Effector memory CD8-positive, alpha-beta T cell (primary cell): ENCODE measurements around the gene METTL22.
"Not testable (repeated sequence)": the region's sequence is repeated elsewhere in the genome, so short reads cannot be mapped to it uniquely, and the experiment has no call there.

Source experiments
- ATAC-seq: fragments of 150-1000 bp; cut with Tn5 transposase; replicated peaks from 2 replicates; pipeline ENCODE4 v1.10.0; 2021; ENCODE audit warnings: mild to moderate bottlenecking, moderate library complexity
- DNase-seq, 3 experiments: peaks; one replicate each; pipeline ENCODE4 v3.0.0; 2021
- H3K27ac Mint-ChIP-seq, 2 donors: one replicate each; pipeline ENCODE4 v1.8.0; 2022; ENCODE audit warnings: mild to moderate bottlenecking in 2 of 2, mixed read lengths in 2 of 2, moderate library complexity in 2 of 2
- H3K27me3 Mint-ChIP-seq, 2 donors: one replicate each; pipeline ENCODE4 v1.8.0; 2022; ENCODE audit warnings: mixed read lengths in 2 of 2
- H3K36me3 Mint-ChIP-seq: one replicate; pipeline ENCODE4 v1.8.0; 2022; ENCODE audit warnings: mild to moderate bottlenecking, moderate library complexity, mixed read lengths; ENCODE audit not compliant: insufficient read depth
- H3K4me1 Mint-ChIP-seq, 2 donors: one replicate each; pipeline ENCODE4 v1.8.0; 2022; ENCODE audit warnings: low read depth in 2 of 2, mixed read lengths in 2 of 2
- H3K4me3 Mint-ChIP-seq, 2 donors: one replicate each; pipeline ENCODE4 v1.8.0; 2022; ENCODE audit warnings: mild to moderate bottlenecking in 2 of 2, mixed read lengths in 2 of 2, moderate library complexity in 2 of 2
- H3K9me3 Mint-ChIP-seq, 2 donors: one replicate each; pipeline ENCODE4 v1.8.0; 2022; ENCODE audit warnings: mixed read lengths in 2 of 2

METTL22 gene

GRCh38 chr16:8647721-8648318 lies 26.3 kb downstream of the METTL22 start:
- Mint-ChIP-seq H3K4me1 (peaks cover 4 to 9% of the 10 kb centered on the region in 2 donors), H3K27me3 (no peaks in the 10 kb centered on the region), H3K27ac (no peak overlapping the region), H3K9me3 (no peaks in the 10 kb centered on the region), H3K4me3 (no peak overlapping the region), H3K36me3 (peaks cover 43% of the 10 kb centered on the region)
- ATAC-seq = no peak
- DNase-seq = no peak

GRCh38 chr16:8648877-8649276 lies 27.4 kb downstream of the METTL22 start:
- ATAC-seq = no peak
- H3K4me1 Mint-ChIP-seq = peaks cover 4 to 9% of the 10 kb centered on the region in 2 donors
- H3K27ac Mint-ChIP-seq = no peak overlapping the region
- H3K4me3 Mint-ChIP-seq = no peak overlapping the region
- no peak for DNase-seq
- H3K36me3 Mint-ChIP-seq = peaks cover 33% of the 10 kb centered on the region
- no peaks in the 10 kb centered on the region for H3K9me3 Mint-ChIP-seq
- no peaks in the 10 kb centered on the region for H3K27me3 Mint-ChIP-seq

GRCh38 chr16:8649829-8650554 lies 28.5 kb downstream of the METTL22 start:
- Mint-ChIP-seq H3K4me3 (no peak overlapping the region), H3K27ac (no peak overlapping the region), H3K27me3 (no peaks in the 10 kb centered on the region), H3K36me3 (peaks cover 25% of the 10 kb centered on the region), H3K9me3 (no peaks in the 10 kb centered on the region), H3K4me1 (peaks cover 0 to 2% of the 10 kb centered on the region in 2 donors)
- ATAC-seq (no peak), DNase-seq (no peak)

- not testable (repeated sequence) for DNase-seq, H3K9me3 Mint-ChIP-seq, H3K4me1 Mint-ChIP-seq, ATAC-seq, H3K4me3 Mint-ChIP-seq, H3K27ac Mint-ChIP-seq, H3K36me3 Mint-ChIP-seq, H3K27me3 Mint-ChIP-seq
Measured at GRCh38 chr16:8651958-8652357, 30.5 kb downstream of the METTL22 start.

GRCh38 chr16:8655184-8655717 lies 33.8 kb downstream of the METTL22 start:
- Mint-ChIP-seq H3K27me3 (no peaks in the 10 kb centered on the region), H3K4me3 (no peak overlapping the region), H3K4me1 (no peaks in the 10 kb centered on the region), H3K36me3 (no peaks in the 10 kb centered on the region), H3K9me3 (no peaks in the 10 kb centered on the region), H3K27ac (no peak overlapping the region)
- ATAC-seq (peak; percentile 39), DNase-seq (no peak)

GRCh38 chr16:8656376-8656775 lies 34.9 kb downstream of the METTL22 start:
- no peaks in the 10 kb centered on the region for H3K27me3 Mint-ChIP-seq
- ATAC-seq (no peak), DNase-seq (no peak)
- H3K9me3 Mint-ChIP-seq = no peaks in the 10 kb centered on the region
- no peaks in the 10 kb centered on the region for H3K36me3 Mint-ChIP-seq
- no peaks in the 10 kb centered on the region for H3K4me1 Mint-ChIP-seq
- H3K4me3 Mint-ChIP-seq = no peak overlapping the region
- H3K27ac Mint-ChIP-seq = no peak overlapping the region

- ATAC-seq (no peak), DNase-seq (peak in 2 of 3 experiments; percentile 13 to 19)
- H3K9me3 Mint-ChIP-seq = no peaks in the 10 kb centered on the region
- H3K4me3 Mint-ChIP-seq = no peak overlapping the region
- H3K27ac Mint-ChIP-seq = no peak overlapping the region
- peaks cover 8% of the 10 kb centered on the region for H3K36me3 Mint-ChIP-seq
- H3K27me3 Mint-ChIP-seq = no peaks in the 10 kb centered on the region
- no peaks in the 10 kb centered on the region for H3K4me1 Mint-ChIP-seq
Measured at GRCh38 chr16:8660841-8661301, 39.4 kb downstream of the METTL22 start.

GRCh38 chr16:8661703-8662102 lies 40.2 kb downstream of the METTL22 start:
- ATAC-seq (no peak), DNase-seq (no peak)
- Mint-ChIP-seq H3K4me3 (no peak overlapping the region), H3K27me3 (no peaks in the 10 kb centered on the region), H3K4me1 (no peaks in the 10 kb centered on the region), H3K27ac (no peak overlapping the region), H3K9me3 (no peaks in the 10 kb centered on the region), H3K36me3 (peaks cover 8% of the 10 kb centered on the region)

GRCh38 chr16:8663192-8664089 lies 41.9 kb downstream of the METTL22 start:
- H3K4me1 Mint-ChIP-seq = no peaks in the 10 kb centered on the region
- H3K9me3 Mint-ChIP-seq = no peaks in the 10 kb centered on the region
- H3K27ac Mint-ChIP-seq = peak overlapping the region in 1 of 2 donors; percentile 52
- peaks cover 8% of the 10 kb centered on the region for H3K36me3 Mint-ChIP-seq
- DNase-seq (no peak), ATAC-seq (peak; percentile 58)
- H3K27me3 Mint-ChIP-seq = no peaks in the 10 kb centered on the region
- no peak overlapping the region for H3K4me3 Mint-ChIP-seq

GRCh38 chr16:8665529-8665928 lies 44.0 kb downstream of the METTL22 start:
- no peak overlapping the region for H3K27ac Mint-ChIP-seq
- no peaks in the 10 kb centered on the region for H3K27me3 Mint-ChIP-seq
- peaks cover 8% of the 10 kb centered on the region for H3K36me3 Mint-ChIP-seq
- no peak overlapping the region for H3K4me3 Mint-ChIP-seq
- no peaks in the 10 kb centered on the region for H3K9me3 Mint-ChIP-seq
- no peaks in the 10 kb centered on the region for H3K4me1 Mint-ChIP-seq
- no peak for ATAC-seq
- DNase-seq = no peak

GRCh38 chr16:8667492-8667891 lies 46.0 kb downstream of the METTL22 start:
- no peaks in the 10 kb centered on the region for H3K4me1 Mint-ChIP-seq
- no peak overlapping the region for H3K27ac Mint-ChIP-seq
- H3K36me3 Mint-ChIP-seq = peaks cover 8% of the 10 kb centered on the region
- no peaks in the 10 kb centered on the region for H3K9me3 Mint-ChIP-seq
- DNase-seq = no peak
- ATAC-seq = no peak
- no peaks in the 10 kb centered on the region for H3K27me3 Mint-ChIP-seq
- H3K4me3 Mint-ChIP-seq = no peak overlapping the region

- Mint-ChIP-seq H3K9me3 (no peaks in the 10 kb centered on the region), H3K27ac (no peak overlapping the region), H3K4me3 (no peak overlapping the region), H3K4me1 (no peaks in the 10 kb centered on the region), H3K27me3 (no peaks in the 10 kb centered on the region), H3K36me3 (peaks cover 8% of the 10 kb centered on the region)
- ATAC-seq (no peak), DNase-seq (no peak)
Measured at GRCh38 chr16:8668113-8668512, 46.6 kb downstream of the METTL22 start.

- no peak for ATAC-seq
- Mint-ChIP-seq H3K36me3 (peaks cover 1% of the 10 kb centered on the region), H3K27me3 (no peaks in the 10 kb centered on the region), H3K9me3 (no peaks in the 10 kb centered on the region), H3K4me1 (peaks cover 4% of the 10 kb centered on the region in 2 donors), H3K27ac (no peak overlapping the region), H3K4me3 (no peak overlapping the region)
- no peak for DNase-seq
Measured at GRCh38 chr16:8669481-8669880, 48.0 kb downstream of the METTL22 start.
